IMR-90 (cell line): ENCODE results near the gene LRP5. TPM values are rescaled to one million over a fixed set of nuclear protein-coding genes. Genes with fewer than 3 reads are reported as not detected.

Experiments used
- ATAC-seq: fragments of 200-7000 bp; cut with Tn5 transposase; 2 replicates; pipeline ENCODE4 v1.9.1; 2020; ENCODE audit warnings: low read depth, mild to moderate bottlenecking, moderate library complexity
- BruUV-seq: library from RNA; stranded (reverse); fragments of 400-500 nt; replicated peaks from 2 replicates; lab custom pipeline; 2021; lab: Mats Ljungman, UMichigan
- CTCF ChIA-PET: fragments of 300-600 bp; formaldehyde crosslinking; extraction: SDS; loops from one replicate; lab custom pipeline; 2021; ENCODE audit warnings: antibody characterized with exemption; lab: Yijun Ruan, JAX
- POLR2A ChIA-PET: fragments of 300-600 bp; sonication (Branson Sonifier 250); formaldehyde crosslinking; loops from one replicate; lab custom pipeline; 2022; ENCODE audit warnings: antibody characterized with exemption; ENCODE audit not compliant: unreplicated experiment; lab: Charles Lee
- DNase-seq: peaks from one replicate; pipeline ENCODE4 v3.0.0; 2013
- H2AFZ ChIP-seq: replicated peaks from 2 replicates; pipeline ENCODE3; 2013; ENCODE audit warnings: low read length, mild to moderate bottlenecking; ENCODE audit not compliant: poor library complexity
- H2AK5ac ChIP-seq: 2 replicates; pipeline ENCODE4 v1.6.1; 2013; ENCODE audit warnings: low read depth, low read length, inconsistent platforms
- H2AK9ac ChIP-seq: replicated peaks from 2 replicates; pipeline ENCODE3; 2013; ENCODE audit warnings: mild to moderate bottlenecking, low read depth, low read length, moderate library complexity; ENCODE audit not compliant: poor library complexity
- H2BK120ac ChIP-seq: 2 replicates; pipeline ENCODE4 v1.6.1; 2013; ENCODE audit warnings: low read depth, low read length, inconsistent platforms
- H2BK15ac ChIP-seq: 3 replicates; pipeline ENCODE4 v1.6.1; 2013; ENCODE audit warnings: low read depth, low read length, inconsistent platforms
- H2BK20ac ChIP-seq: 2 replicates; pipeline ENCODE4 v1.6.1; 2013; ENCODE audit warnings: low read depth, mild to moderate bottlenecking, inconsistent platforms, low read length, moderate library complexity
- H2BK5ac ChIP-seq: 2 replicates; pipeline ENCODE4 v1.6.1; 2013; ENCODE audit warnings: mild to moderate bottlenecking, low read depth, low read length, inconsistent platforms; ENCODE audit not compliant: poor library complexity, severe bottlenecking
- H3K14ac ChIP-seq: replicated peaks from 2 replicates; pipeline ENCODE4 v1.6.1; 2013; ENCODE audit warnings: low read depth, low read length, inconsistent platforms
- H3K18ac ChIP-seq: 2 replicates; pipeline ENCODE4 v1.6.1; 2013; ENCODE audit warnings: low read depth, low read length, control low read depth
- H3K23ac ChIP-seq: 2 replicates; pipeline ENCODE4 v1.6.1; 2013; ENCODE audit warnings: low read depth, low read length, inconsistent platforms
- H3K27ac ChIP-seq: 2 replicates; pipeline ENCODE4 v1.5.1; 2013; ENCODE audit warnings: mild to moderate bottlenecking, control low read depth, low read length; ENCODE audit not compliant: insufficient read depth
- H3K27me3 ChIP-seq: 2 replicates; pipeline ENCODE4 v1.6.1; 2013; ENCODE audit warnings: low read length; ENCODE audit not compliant: control insufficient read depth, insufficient read depth
- H3K36me3 ChIP-seq: 2 replicates; pipeline ENCODE4 v1.6.1; 2013; ENCODE audit warnings: low read length, mixed read lengths; ENCODE audit not compliant: control insufficient read depth, insufficient read depth
- H3K4ac ChIP-seq: 2 replicates; pipeline ENCODE4 v1.6.1; 2013; ENCODE audit warnings: low read depth, low read length, inconsistent platforms
- H3K4me1 ChIP-seq: 2 replicates; pipeline ENCODE4 v1.6.1; 2013; ENCODE audit warnings: low read length, mixed read lengths; ENCODE audit not compliant: control insufficient read depth, insufficient read depth
- H3K4me2 ChIP-seq: 2 replicates; pipeline ENCODE4 v1.6.1; 2013; ENCODE audit warnings: low read depth, mild to moderate bottlenecking, control low read depth, low read length, moderate library complexity
- H3K4me3 ChIP-seq: 2 replicates; pipeline ENCODE4 v1.5.1; 2013; ENCODE audit warnings: low read depth, mild to moderate bottlenecking, control low read depth, low read length, moderate library complexity; ENCODE audit not compliant: insufficient read depth
- H3K56ac ChIP-seq: 2 replicates; pipeline ENCODE4 v1.6.1; 2013; ENCODE audit warnings: low read length, inconsistent platforms; ENCODE audit not compliant: insufficient read depth; ENCODE audit errors: extremely low read depth
- H3K79me1 ChIP-seq, 2 experiments: 2 replicates each; pipeline ENCODE4 v1.6.1; 2013; ENCODE audit warnings: low read length in 2 of 2, inconsistent platforms in 1 of 2, low read depth in 1 of 2
- H3K9ac ChIP-seq: 2 replicates; pipeline ENCODE4 v1.6.1; 2013; ENCODE audit warnings: low read depth, low read length, control low read depth
- H3K9me1 ChIP-seq: 2 replicates; pipeline ENCODE4 v1.6.1; 2013; ENCODE audit warnings: low read length, inconsistent platforms; ENCODE audit not compliant: insufficient read depth
- H3K9me3 ChIP-seq: 2 replicates; pipeline ENCODE4 v1.6.1; 2013; ENCODE audit warnings: low read length; ENCODE audit not compliant: control insufficient read depth, insufficient read depth
- H4K20me1 ChIP-seq: 2 replicates; pipeline ENCODE4 v1.6.1; 2013; ENCODE audit warnings: low read length, inconsistent platforms; ENCODE audit not compliant: insufficient read depth
- H4K5ac ChIP-seq: 2 replicates; pipeline ENCODE4 v1.6.1; 2013; ENCODE audit warnings: mild to moderate bottlenecking, low read depth, low read length, control low read depth
- H4K8ac ChIP-seq, 2 experiments: 2 replicates each; pipeline ENCODE4 v1.6.1; 2013; ENCODE audit warnings: low read depth in 2 of 2, low read length in 2 of 2, control low read depth in 1 of 2, inconsistent platforms in 1 of 2
- H4K91ac ChIP-seq: 2 replicates; pipeline ENCODE4 v1.6.1; 2013; ENCODE audit warnings: low read depth, low read length, inconsistent platforms; ENCODE audit not compliant: insufficient read depth
- CEBPB ChIP-seq: IDR thresholded peaks from 2 replicates; pipeline ENCODE4 v1.6.1; 2012; ENCODE audit warnings: low read depth, low read length, improper control_type of control experiment
- CHD1 ChIP-seq: IDR thresholded peaks from 2 replicates; pipeline ENCODE4 v1.6.1; 2012; ENCODE audit warnings: low read depth, low read length, improper control_type of control experiment
- ELK1 ChIP-seq: fragments of 150-350 bp; IDR thresholded peaks from 2 replicates; pipeline ENCODE4 v1.6.1; 2016; ENCODE audit warnings: low read depth, mild to moderate bottlenecking, low read length, moderate library complexity, borderline replicate concordance
- FOS ChIP-seq: fragments of 150-350 bp; IDR thresholded peaks from 2 replicates; pipeline ENCODE4 v1.6.1; 2016; ENCODE audit warnings: low read depth, low read length
- MAZ ChIP-seq: IDR thresholded peaks from 2 replicates; pipeline ENCODE4 v1.6.1; 2012; ENCODE audit warnings: low read depth, mild to moderate bottlenecking, low read length, improper control_type of control experiment, moderate library complexity, borderline replicate concordance
- MXI1 ChIP-seq: IDR thresholded peaks from 2 replicates; pipeline ENCODE4 v1.6.1; 2012; ENCODE audit warnings: low read depth, mild to moderate bottlenecking, low read length, moderate library complexity, borderline replicate concordance
- POLR2A ChIP-seq: IDR thresholded peaks from 2 replicates; pipeline ENCODE4 v1.6.1; 2012; ENCODE audit warnings: mild to moderate bottlenecking, low read depth, low read length
- RAD21 ChIP-seq: IDR thresholded peaks from 2 replicates; pipeline ENCODE4 v1.6.1; 2012; ENCODE audit warnings: low read length, improper control_type of control experiment
- RCOR1 ChIP-seq: IDR thresholded peaks from 2 replicates; pipeline ENCODE4 v1.6.1; 2012; ENCODE audit warnings: mild to moderate bottlenecking, low read length, improper control_type of control experiment; ENCODE audit not compliant: insufficient replicate concordance
- RFX5 ChIP-seq: IDR thresholded peaks from 2 replicates; pipeline ENCODE4 v1.8.0; 2012; ENCODE audit warnings: low read depth, mild to moderate bottlenecking, low read length, moderate library complexity
- SMC3 ChIP-seq: fragments of 150-350 bp; IDR thresholded peaks from 2 replicates; pipeline ENCODE4 v1.6.1; 2016; ENCODE audit warnings: low read depth, mild to moderate bottlenecking, antibody characterized with exemption, low read length, moderate library complexity
- WGBS, 2 experiments: methylation state at CpG; one replicate each; pipeline versions ENCODE4 v1.1.5 to v1.1.7; 2013; ENCODE audit warnings: missing lambda C conversion rate in 2 of 2; ENCODE audit not compliant: insufficient read length in 1 of 2; ENCODE audit errors: extremely low coverage in 2 of 2; 5-methylcytosine and 5-hydroxymethylcytosine counted together
- dilution Hi-C: fragments of 300-500 bp; cut with HindIII; formaldehyde crosslinking; loops from one replicate; pipeline ENCODE4 v1.14.3; 2018; ENCODE audit warnings: low sequenced_read_pairs; ENCODE audit not compliant: unreplicated experiment
- in situ Hi-C: fragments of 300-500 bp; cut with MboI; formaldehyde crosslinking; loops from 3 replicates; pipeline ENCODE4 v1.14.3; 2019; ENCODE audit warnings: low sequenced_read_pairs, inconsistent platforms, mixed read lengths
- intact Hi-C: fragments of 100-400 bp; cut with micrococcal nuclease; formaldehyde crosslinking; loops from 2 replicates; pipeline ENCODE4 v1.10.0; 2022
- polyA plus RNA-seq, 3 experiments: library from polyadenylated mRNA; depleted of rRNA; stranded (reverse); fragments of >200 nt; gene quantifications; 2 replicates each; pipeline ENCODE4 v1.2.3, GENCODE V29; 2012; ENCODE audit warnings: low replicate concordance in 1 of 3
- total RNA-seq: library from RNA; depleted of rRNA; stranded (reverse); fragments of >200 nt; gene quantifications from 2 replicates; pipeline ENCODE4 v1.2.3, GENCODE V29; 2012
- TF ChIP-seq, protein P1 (sequence below): conservative IDR thresholded peaks from 2 replicates; pipeline ENCODE4 v1.5.1; 2012; ENCODE audit warnings: mild to moderate bottlenecking, low read depth, low read length, improper control_type of control experiment
- TF ChIP-seq, protein P2 (sequence below): fragments of 150-350 bp; IDR thresholded peaks from 2 replicates; pipeline ENCODE4 v1.6.1; 2017; ENCODE audit warnings: mild to moderate bottlenecking, antibody characterized with exemption, low read length, low read depth

The LRP5 gene
- total and polyA plus RNA-seq, 2 of the 4 experiments (the other 2 are of a cell fraction) = 10.4 to 15.0 TPM

GRCh38 chr11:68271781-68272608 lies 40.4 kb upstream of the LRP5 start, which contains the start of gene C11orf24:
Gene C11orf24, minus strand, starts transcription at chr11:68271973. Its CDS starts 8,206 bp downstream, at chr11:68263767.
- Histone ChIP-seq H2AFZ (peak within 1 kb of the TSS; percentile 100), H2BK15ac (peak within 1 kb of the TSS; percentile 73; the same call in 2 of the 3 replicates), H3K27me3 (no peaks in the 10 kb centered on the region), H4K5ac (peak within 1 kb of the TSS; percentile 81), H3K18ac (peak within 1 kb of the TSS; percentile 86), H2AK9ac (peak within 1 kb of the TSS; percentile 99), H2BK20ac (peak within 1 kb of the TSS; percentile 58), H4K91ac (peak within 1 kb of the TSS; percentile 96), H3K79me1 (peaks cover 20 to 49% of the 10 kb centered on the region in 2 experiments), H4K8ac (peak within 1 kb of the TSS; percentile 72 to 96), H2BK120ac (peak within 1 kb of the TSS; percentile 90), H3K23ac (peak within 1 kb of the TSS; percentile 97), H3K27ac (peak within 1 kb of the TSS; percentile 97), H3K4me3 (peak within 1 kb of the TSS; percentile 94), H2AK5ac (peak within 1 kb of the TSS; percentile 100), H3K9ac (peak within 1 kb of the TSS; percentile 91), H3K4ac (peak within 1 kb of the TSS; percentile 99), H3K14ac (peak within 1 kb of the TSS; percentile 100), H2BK5ac (peak within 1 kb of the TSS; percentile 98), H3K4me1 (peaks cover 10% of the 10 kb centered on the region), H3K56ac (peak within 1 kb of the TSS; percentile 94), H3K9me1 (peaks cover 22% of the 10 kb centered on the region), H3K36me3 (peaks cover 11% of the 10 kb centered on the region), H3K9me3 (no peaks in the 10 kb centered on the region), H3K4me2 (peak within 1 kb of the TSS; percentile 90), H4K20me1 (peaks cover 39% of the 10 kb centered on the region)
- DNase-seq = peak; percentile 91
- TSS peak; percentile 88 for BruUV-seq
- ChIA-PET POLR2A (interaction anchor here (0.8 kb wide), 1 partner anchor 109 kb away, joined by 3 read pairs; no protein-coding TSS in a partner anchor), CTCF (interaction anchor here (0.5 kb wide), 1 partner anchor 460 kb away, joined by 4 read pairs; no protein-coding TSS in a partner anchor)
- intact Hi-C loops = loop anchor here (1.0 kb wide), 4 partner anchors 25 to 175 kb away; no protein-coding TSS in a partner anchor
- peak; percentile 91 for ATAC-seq
- 0% methylated on average over 12 of the region's 71 CpGs; no CpG with 5 or more reads in 1 of the 2 experiments for WGBS, 2 experiments
- dilution Hi-C loops = no loop called here
- in situ Hi-C loops = no loop called here
- TF ChIP-seq MXI1 (peak; percentile 66; the same call in 1 of the 2 replicates), CEBPB (no peak), POLR2A (peak; percentile 96), MAZ (peak; percentile 99), ELK1 (no peak), RAD21 (no peak), FOS (no peak), RCOR1 (no peak), SMC3 (no peak), CHD1 (no peak), RFX5 (no peak)
- TF ChIP-seq, protein P1, sequence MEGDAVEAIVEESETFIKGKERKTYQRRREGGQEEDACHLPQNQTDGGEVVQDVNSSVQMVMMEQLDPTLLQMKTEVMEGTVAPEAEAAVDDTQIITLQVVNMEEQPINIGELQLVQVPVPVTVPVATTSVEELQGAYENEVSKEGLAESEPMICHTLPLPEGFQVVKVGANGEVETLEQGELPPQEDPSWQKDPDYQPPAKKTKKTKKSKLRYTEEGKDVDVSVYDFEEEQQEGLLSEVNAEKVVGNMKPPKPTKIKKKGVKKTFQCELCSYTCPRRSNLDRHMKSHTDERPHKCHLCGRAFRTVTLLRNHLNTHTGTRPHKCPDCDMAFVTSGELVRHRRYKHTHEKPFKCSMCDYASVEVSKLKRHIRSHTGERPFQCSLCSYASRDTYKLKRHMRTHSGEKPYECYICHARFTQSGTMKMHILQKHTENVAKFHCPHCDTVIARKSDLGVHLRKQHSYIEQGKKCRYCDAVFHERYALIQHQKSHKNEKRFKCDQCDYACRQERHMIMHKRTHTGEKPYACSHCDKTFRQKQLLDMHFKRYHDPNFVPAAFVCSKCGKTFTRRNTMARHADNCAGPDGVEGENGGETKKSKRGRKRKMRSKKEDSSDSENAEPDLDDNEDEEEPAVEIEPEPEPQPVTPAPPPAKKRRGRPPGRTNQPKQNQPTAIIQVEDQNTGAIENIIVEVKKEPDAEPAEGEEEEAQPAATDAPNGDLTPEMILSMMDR = no peak
- TF ChIP-seq, protein P2, sequence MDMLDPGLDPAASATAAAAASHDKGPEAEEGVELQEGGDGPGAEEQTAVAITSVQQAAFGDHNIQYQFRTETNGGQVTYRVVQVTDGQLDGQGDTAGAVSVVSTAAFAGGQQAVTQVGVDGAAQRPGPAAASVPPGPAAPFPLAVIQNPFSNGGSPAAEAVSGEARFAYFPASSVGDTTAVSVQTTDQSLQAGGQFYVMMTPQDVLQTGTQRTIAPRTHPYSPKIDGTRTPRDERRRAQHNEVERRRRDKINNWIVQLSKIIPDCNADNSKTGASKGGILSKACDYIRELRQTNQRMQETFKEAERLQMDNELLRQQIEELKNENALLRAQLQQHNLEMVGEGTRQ = no peak
